HFFc6 (cell line): ENCODE data around the gene NINJ1. TPM values are rescaled to one million over a fixed set of nuclear protein-coding genes. Genes with fewer than 3 reads are reported as not detected.
"Not testable (repeated sequence)": the region's sequence is repeated elsewhere in the genome, so short reads cannot be mapped to it uniquely, and the experiment has no call there.

Source experiments
- DNase-seq: peaks from one replicate; pipeline ENCODE4 v3.0.0-alpha.2; 2018
- H3K27ac Mint-ChIP-seq: 2 replicates; pipeline ENCODE4 v1.8.0; 2020; ENCODE audit warnings: mild to moderate bottlenecking, mixed read lengths
- H3K27me3 Mint-ChIP-seq: 2 replicates; pipeline ENCODE4 v1.8.0; 2021; ENCODE audit warnings: mild to moderate bottlenecking, moderate library complexity, mixed read lengths; ENCODE audit not compliant: insufficient read depth
- H3K36me3 Mint-ChIP-seq: 2 replicates; pipeline ENCODE4 v1.8.0; 2021; ENCODE audit warnings: low read depth, mixed read lengths
- H3K4me1 Mint-ChIP-seq: 2 replicates; pipeline ENCODE4 v1.8.0; 2020; ENCODE audit warnings: low read depth, mixed read lengths
- H3K4me3 Mint-ChIP-seq: 2 replicates; pipeline ENCODE4 v1.8.0; 2020; ENCODE audit warnings: mild to moderate bottlenecking, moderate library complexity, mixed read lengths
- H3K9me3 Mint-ChIP-seq: 2 replicates; pipeline ENCODE4 v1.8.0; 2020; ENCODE audit warnings: mild to moderate bottlenecking, mixed read lengths
- CTCF ChIP-seq: fragments of 200-600 bp; sonication (generic); IDR thresholded peaks from 2 replicates; pipeline ENCODE4 v1.5.0; 2021; ENCODE audit warnings: antibody characterized with exemption, mild to moderate bottlenecking
- total RNA-seq, 6 experiments: library from RNA; stranded (reverse); fragmentation: NEBNext Ultra II Directional; extraction: Animal tissue kit (Norgen Biotek cat#: 25700); gene quantifications; 2 replicates in 1 of 6; 3 replicates in 5 of 6; pipeline ENCODE4 v1.2.3, GENCODE V29; 2021

NINJ1 gene
- total RNA-seq, 6 experiments from 2014 or later = 23.2 to 28.0 (median 25.6) TPM

DNA sequence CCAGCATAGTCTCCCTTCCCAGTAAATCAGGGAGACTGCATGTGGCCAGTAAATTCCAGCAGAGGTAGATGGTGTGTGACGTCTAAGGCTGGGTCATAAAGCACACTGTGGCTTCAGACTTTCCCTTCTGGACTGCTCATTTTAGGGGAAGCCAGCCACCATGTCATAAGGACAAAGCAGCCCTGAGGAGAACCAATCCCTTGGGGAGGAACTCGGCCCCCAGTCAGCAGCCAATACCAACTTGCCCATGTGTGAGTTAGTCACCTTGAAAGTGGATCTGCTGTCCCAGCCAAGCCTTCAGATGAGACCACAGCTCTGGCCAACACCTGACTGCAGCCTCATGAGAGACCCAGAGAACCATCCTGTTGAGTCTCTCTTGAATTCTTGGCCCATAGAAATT lies 14.7 kb upstream of the NINJ1 start:
- Mint-ChIP-seq H3K9me3 (no peaks in the 10 kb centered on the region; the same call in 1 of the 2 replicates), H3K27me3 (peaks cover 11% of the 10 kb centered on the region), H3K4me3 (no peak overlapping the region), H3K4me1 (no peaks in the 10 kb centered on the region), H3K27ac (no peak overlapping the region), H3K36me3 (0 out of 2 replicates have a peak, but pooled peaks cover 4% of the 10 kb centered on the region)
- no peak for DNase-seq
- TF ChIP-seq CTCF = no peak

DNA sequence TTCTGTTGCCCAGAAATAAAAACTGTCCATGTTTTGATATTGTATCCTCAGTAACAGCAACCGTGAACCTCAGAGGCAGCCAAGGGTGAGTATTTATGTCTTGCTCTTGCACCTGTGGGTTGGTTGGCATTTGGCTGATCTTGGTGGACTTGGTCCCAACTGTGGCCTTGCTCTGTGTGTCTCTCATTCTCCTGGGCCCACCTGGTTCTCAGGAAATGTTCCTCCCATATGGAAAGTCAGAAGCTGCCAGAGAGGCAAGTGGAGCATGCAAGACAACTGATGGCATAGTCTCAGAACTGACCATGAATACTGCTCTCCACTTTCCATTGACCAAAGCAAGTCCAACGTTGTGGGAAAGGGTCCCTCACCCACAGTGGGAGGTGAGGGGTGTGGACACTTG lies 13.6 kb upstream of the NINJ1 start:
- Mint-ChIP-seq H3K4me1 (no peaks in the 10 kb centered on the region), H3K36me3 (0 out of 2 replicates have a peak, but pooled peaks cover 4% of the 10 kb centered on the region), H3K4me3 (no peak overlapping the region), H3K9me3 (no peaks in the 10 kb centered on the region; the same call in 1 of the 2 replicates), H3K27ac (no peak overlapping the region), H3K27me3 (peaks cover 11% of the 10 kb centered on the region)
- no peak for TF ChIP-seq CTCF
- no peak for DNase-seq

DNA sequence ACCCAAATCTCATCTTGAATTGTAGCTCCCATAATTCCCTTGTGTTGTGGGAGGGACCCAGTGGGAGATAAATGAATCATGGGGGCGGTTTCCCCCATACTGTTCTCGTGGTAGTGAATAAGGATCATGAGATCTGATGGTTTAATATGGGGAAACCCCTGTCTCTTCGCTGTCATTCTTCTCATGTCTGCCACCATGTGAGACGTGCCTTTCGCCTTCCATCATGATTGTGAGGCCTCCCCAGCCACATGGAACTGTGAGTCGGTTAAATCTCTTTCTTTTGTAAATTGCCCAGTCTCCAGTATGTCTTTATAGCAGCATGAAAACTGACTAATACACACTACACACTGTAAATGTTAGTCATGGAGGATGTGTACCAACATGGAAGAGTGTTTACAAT lies 12.6 kb upstream of the NINJ1 start:
- not testable (repeated sequence) for H3K36me3 Mint-ChIP-seq

DNA sequence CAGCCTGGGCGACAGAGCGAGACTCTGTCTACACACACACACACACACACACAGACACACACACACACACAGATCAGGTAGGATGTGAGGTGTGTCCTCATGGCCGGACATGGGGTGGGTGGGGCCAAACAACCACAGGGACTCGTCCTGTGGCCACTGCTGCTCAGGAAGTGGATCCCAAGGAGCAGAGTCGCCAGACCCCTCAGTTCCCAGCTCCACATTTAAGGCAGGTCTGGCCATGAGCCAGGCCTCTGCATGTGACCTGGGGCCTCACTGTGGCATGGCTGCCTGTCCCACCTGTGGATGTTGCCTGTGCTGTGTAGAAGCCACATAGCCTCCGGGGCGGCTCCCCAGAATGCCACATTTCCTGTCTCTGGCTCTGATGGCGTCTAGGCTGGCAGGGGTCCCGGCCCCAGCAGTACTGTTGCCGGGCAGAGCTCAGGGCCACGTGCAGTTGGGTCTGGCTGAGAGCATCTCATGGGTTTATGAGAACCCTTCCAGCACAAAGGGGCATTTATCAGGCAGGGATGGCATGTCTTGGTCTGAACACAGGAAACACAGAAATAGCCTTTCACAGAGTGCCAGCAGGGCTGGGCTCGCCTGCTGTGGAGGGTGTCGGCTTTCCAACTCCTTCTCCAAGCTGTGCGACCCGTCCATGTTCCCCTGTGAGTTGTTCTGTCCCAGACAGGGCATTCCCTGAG lies 9.9 kb upstream of the NINJ1 start:
- no peaks in the 10 kb centered on the region; the same call in 1 of the 2 replicates for H3K9me3 Mint-ChIP-seq
- H3K27me3 Mint-ChIP-seq = peaks cover 7% of the 10 kb centered on the region
- DNase-seq = no peak
- H3K27ac Mint-ChIP-seq = no peak overlapping the region
- H3K36me3 Mint-ChIP-seq = 0 out of 2 replicates have a peak, but pooled peaks cover 4% of the 10 kb centered on the region
- H3K4me1 Mint-ChIP-seq = no peaks in the 10 kb centered on the region
- TF ChIP-seq CTCF = no peak
- H3K4me3 Mint-ChIP-seq = no peak overlapping the region

More for the DNA sequence above, 12.6 kb upstream of the NINJ1 start:
- H3K4me1 Mint-ChIP-seq, H3K27ac Mint-ChIP-seq, H3K4me3 Mint-ChIP-seq, DNase-seq, H3K9me3 Mint-ChIP-seq: not testable (repeated sequence)
- H3K27me3 Mint-ChIP-seq = peaks cover 13% of the 10 kb centered on the region

DNA sequence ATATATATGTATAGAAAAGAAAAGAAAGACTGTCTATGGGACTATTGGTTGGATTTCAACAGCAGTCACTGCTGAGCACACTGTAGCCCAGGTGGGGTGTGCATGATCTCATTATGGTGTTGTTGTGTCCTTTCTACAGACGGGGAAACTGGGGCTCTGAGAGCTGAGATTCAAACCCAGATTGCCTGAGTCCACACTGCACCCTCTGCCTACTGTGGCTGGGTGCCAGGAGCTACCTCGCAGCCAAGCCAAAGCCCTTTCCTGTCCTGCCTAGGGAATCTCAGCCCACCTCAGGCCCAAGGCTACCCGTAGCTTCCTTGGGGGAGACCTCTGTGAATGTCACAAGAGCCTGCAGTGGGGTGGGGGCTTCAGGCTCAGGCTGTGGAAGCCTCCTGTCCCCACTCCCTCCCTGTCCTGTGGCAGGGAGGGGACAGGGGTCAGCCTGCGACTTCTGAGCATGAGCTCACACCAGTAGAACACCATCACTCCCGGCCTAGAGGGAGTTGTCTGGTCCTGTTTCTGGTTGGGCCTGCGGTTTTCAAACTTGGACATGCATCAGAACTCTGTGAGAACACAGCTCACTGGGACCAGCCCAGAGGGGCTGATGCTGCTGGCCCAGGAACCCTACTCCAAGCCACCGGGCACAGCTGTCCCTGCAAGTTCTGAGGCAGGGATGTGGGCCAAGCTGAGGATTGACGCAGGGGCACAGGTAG lies 7.9 kb upstream of the NINJ1 start:
- no peak for DNase-seq
- H3K27me3 Mint-ChIP-seq = peaks cover 7% of the 10 kb centered on the region

More for the DNA sequence above, 7.9 kb upstream of the NINJ1 start:
- no peaks in the 10 kb centered on the region; the same call in 1 of the 2 replicates for H3K9me3 Mint-ChIP-seq
- no peak for TF ChIP-seq CTCF
- no peak overlapping the region for H3K27ac Mint-ChIP-seq
- H3K4me3 Mint-ChIP-seq = no peak overlapping the region
- no peaks in the 10 kb centered on the region for H3K4me1 Mint-ChIP-seq
- H3K36me3 Mint-ChIP-seq = peaks cover 4% of the 10 kb centered on the region
